HG03354 (cell line): Measurements from ENCODE around the gene PPDPF.
A peak's percentile ranks its signal among the peaks of the same experiment; 100 is the strongest.

ENCODE experiments used
- ATAC-seq: cut with Tn5 transposase; IDR thresholded peaks from one replicate; pipeline ENCODE4 v1.9.1; 2021; ENCODE audit warnings: mild to moderate bottlenecking; ENCODE audit not compliant: unreplicated experiment, poor library complexity, severe bottlenecking

The PPDPF gene

GRCh38 chr20:63546256-63546955 lies 25.8 kb downstream of the PPDPF start:
- ATAC-seq, result no peak

GRCh38 chr20:63546956-63547724 lies 26.6 kb downstream of the PPDPF start:
- no peak for ATAC-seq

- ATAC-seq, result no peak
Observed at GRCh38 chr20:63547725-63548480, 27.3 kb downstream of the PPDPF start, which contains the start of gene SRMS. Gene SRMS (minus strand): TSS chr20:63547749. CDS start chr20:63547463, 286 bp downstream.

GRCh38 chr20:63548542-63548941 lies 28.0 kb downstream of the PPDPF start:
- no peak for ATAC-seq

GRCh38 chr20:63549019-63549418 lies 28.5 kb downstream of the PPDPF start:
- ATAC-seq, result no peak

GRCh38 chr20:63549679-63550282 lies 29.2 kb downstream of the PPDPF start:
- ATAC-seq, result no peak

- no peak for ATAC-seq
Observed at GRCh38 chr20:63551068-63551467, 30.5 kb downstream of the PPDPF start.

- peak; percentile 51 for ATAC-seq
Observed at GRCh38 chr20:63552481-63553249, 32.1 kb downstream of the PPDPF start.

GRCh38 chr20:63553251-63553932 lies 32.8 kb downstream of the PPDPF start:
- ATAC-seq, result peak; percentile 49

- ATAC-seq, result peak; percentile 22
Observed at GRCh38 chr20:63553933-63554290, 33.3 kb downstream of the PPDPF start, which contains the start of gene FNDC11. Gene FNDC11 (plus strand): TSS chr20:63554159. CDS start chr20:63555664, 1,505 bp downstream.

GRCh38 chr20:63554361-63555278 lies 34.1 kb downstream of the PPDPF start:
- no peak for ATAC-seq

- ATAC-seq, result no peak
Observed at GRCh38 chr20:63555661-63556381, 35.3 kb downstream of the PPDPF start.

GRCh38 chr20:63556873-63557478 lies 36.4 kb downstream of the PPDPF start:
- ATAC-seq, result no peak

GRCh38 chr20:63557481-63557891 lies 36.9 kb downstream of the PPDPF start:
- no peak for ATAC-seq

GRCh38 chr20:63558804-63559484 lies 38.4 kb downstream of the PPDPF start:
- ATAC-seq, result no peak
